ENCODE measurements around the gene EXOC3. TPM values are rescaled to one million over a fixed set of nuclear protein-coding genes. Genes with fewer than 3 reads are reported as not detected.

EXOC3 gene
- total RNA-seq, 1 donor from 2014 or later = 66.4 TPM

DNA sequence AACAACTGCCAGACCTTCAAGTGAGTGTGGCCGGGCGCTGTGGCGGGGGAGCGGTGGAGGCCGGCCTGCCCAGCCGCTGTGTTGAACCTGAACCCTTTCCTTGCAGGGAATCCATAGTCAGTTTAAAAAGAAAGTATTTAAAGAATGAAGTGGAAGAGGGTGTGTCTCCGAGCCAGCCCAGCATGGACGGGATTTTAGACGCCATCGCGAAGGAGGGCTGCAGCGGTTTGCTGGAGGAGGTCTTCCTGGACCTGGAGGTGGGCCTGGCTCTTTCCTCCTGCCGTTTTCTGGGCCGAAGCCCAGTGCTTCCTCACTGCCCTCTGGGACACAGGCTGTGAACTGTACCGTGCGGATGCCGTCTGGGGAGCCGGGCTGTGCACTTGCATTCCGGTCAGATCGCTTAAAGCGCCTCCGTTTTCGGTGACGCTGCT, 19.1 kb downstream of the EXOC3 start:
- Mint-ChIP-seq H3K9me3 (no peaks in the 10 kb centered on the region), H3K4me1 (ENCODE audit: low read depth) (peaks cover 47% of the 10 kb centered on the region), H3K4me3 (ENCODE audit: low read depth) (no peak overlapping the region), H3K27me3 (ENCODE audit: low read depth) (no peaks in the 10 kb centered on the region), H3K27ac (no peak overlapping the region), H3K36me3 (ENCODE audit: low read depth) (peaks cover 86% of the 10 kb centered on the region)
- no peak for DNase-seq (ENCODE audit: low spot score)
- intact Hi-C loops (cut with micrococcal nuclease) = no loop called here

DNA sequence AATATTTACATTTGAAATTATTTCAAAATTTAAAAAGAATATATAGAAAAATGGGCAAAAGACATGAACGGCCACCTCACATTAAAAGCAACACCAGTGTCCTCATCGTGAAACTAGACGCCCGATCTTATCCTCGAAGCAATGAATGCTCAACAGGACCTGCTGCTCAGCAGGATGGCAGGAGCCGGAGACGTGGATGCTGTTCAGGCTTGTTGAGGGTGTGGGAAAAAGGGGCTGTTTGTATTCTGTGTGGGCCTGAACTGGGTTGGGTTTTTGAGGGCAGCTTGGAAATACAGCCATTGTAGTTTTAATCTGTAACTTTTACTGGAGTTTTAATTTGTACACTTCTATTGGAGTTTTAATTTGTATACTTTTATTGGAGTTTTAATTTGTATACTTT, 20.3 kb downstream of the EXOC3 start:
- H3K36me3 Mint-ChIP-seq (ENCODE audit: low read depth) = peaks cover 75% of the 10 kb centered on the region
- H3K27ac Mint-ChIP-seq = peak overlapping the region; percentile 55
- H3K27me3 Mint-ChIP-seq (ENCODE audit: low read depth) = no peaks in the 10 kb centered on the region
- H3K4me1 Mint-ChIP-seq (ENCODE audit: low read depth) = peaks cover 43% of the 10 kb centered on the region
- no peaks in the 10 kb centered on the region for H3K9me3 Mint-ChIP-seq
- H3K4me3 Mint-ChIP-seq (ENCODE audit: low read depth) = no peak overlapping the region
- intact Hi-C loops (cut with micrococcal nuclease) = no loop called here
- DNase-seq (ENCODE audit: low spot score) = no peak

DNA sequence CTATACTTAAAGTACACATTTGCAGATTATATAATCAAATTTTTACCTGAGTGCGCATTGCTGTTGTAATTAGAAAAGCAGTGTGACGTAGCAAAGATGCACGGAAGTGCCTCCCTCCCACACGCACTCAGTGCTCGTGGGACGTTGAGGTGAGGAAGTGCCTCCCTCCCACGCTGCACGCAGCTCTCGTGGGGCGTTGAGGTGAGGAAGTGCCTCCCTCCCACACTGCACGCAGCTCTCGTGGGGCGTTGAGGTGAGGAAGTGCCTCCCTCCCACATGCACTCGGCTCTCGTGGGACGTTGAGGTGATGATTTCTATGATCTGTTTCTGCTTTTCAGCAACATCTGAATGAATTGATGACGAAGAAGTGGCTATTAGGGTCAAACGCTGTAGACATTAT, 21.0 kb downstream of the EXOC3 start:
- Mint-ChIP-seq H3K4me1 (ENCODE audit: low read depth) (peaks cover 36% of the 10 kb centered on the region), H3K4me3 (ENCODE audit: low read depth) (peak overlapping the region; percentile 2), H3K27ac (peak overlapping the region; percentile 69), H3K27me3 (ENCODE audit: low read depth) (no peaks in the 10 kb centered on the region), H3K9me3 (no peaks in the 10 kb centered on the region), H3K36me3 (ENCODE audit: low read depth) (peaks cover 68% of the 10 kb centered on the region)
- DNase-seq (ENCODE audit: low spot score) = peak; percentile 40
- intact Hi-C loops (cut with micrococcal nuclease) = no loop called here

DNA sequence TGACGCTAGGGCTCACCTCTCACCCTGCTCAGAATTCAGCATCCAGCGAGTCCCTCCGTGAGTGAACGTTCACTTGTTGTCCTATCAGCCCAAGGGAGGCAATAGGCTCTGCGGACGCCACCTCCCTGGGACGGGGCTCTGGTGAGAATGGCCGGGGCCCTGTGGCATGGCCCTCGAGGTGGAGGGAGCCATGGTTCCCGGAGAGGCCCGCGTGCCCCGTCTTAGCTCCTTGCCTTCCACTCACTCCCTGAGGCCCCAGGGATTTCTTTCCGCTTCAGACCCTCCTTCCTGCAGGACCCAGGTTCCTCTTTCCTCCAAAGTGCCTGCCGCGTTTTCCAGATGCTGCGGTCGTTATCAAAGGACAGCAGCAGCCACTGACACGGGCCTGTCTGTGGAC, 21.5 kb downstream of the EXOC3 start:
- Mint-ChIP-seq H3K4me1 (ENCODE audit: low read depth) (peaks cover 34% of the 10 kb centered on the region), H3K9me3 (no peaks in the 10 kb centered on the region), H3K4me3 (ENCODE audit: low read depth) (peak overlapping the region; percentile 2), H3K27me3 (ENCODE audit: low read depth) (no peaks in the 10 kb centered on the region), H3K36me3 (ENCODE audit: low read depth) (peaks cover 68% of the 10 kb centered on the region), H3K27ac (peak overlapping the region; percentile 69)
- DNase-seq (ENCODE audit: low spot score) = no peak
- intact Hi-C loops (cut with micrococcal nuclease) = no loop called here

DNA sequence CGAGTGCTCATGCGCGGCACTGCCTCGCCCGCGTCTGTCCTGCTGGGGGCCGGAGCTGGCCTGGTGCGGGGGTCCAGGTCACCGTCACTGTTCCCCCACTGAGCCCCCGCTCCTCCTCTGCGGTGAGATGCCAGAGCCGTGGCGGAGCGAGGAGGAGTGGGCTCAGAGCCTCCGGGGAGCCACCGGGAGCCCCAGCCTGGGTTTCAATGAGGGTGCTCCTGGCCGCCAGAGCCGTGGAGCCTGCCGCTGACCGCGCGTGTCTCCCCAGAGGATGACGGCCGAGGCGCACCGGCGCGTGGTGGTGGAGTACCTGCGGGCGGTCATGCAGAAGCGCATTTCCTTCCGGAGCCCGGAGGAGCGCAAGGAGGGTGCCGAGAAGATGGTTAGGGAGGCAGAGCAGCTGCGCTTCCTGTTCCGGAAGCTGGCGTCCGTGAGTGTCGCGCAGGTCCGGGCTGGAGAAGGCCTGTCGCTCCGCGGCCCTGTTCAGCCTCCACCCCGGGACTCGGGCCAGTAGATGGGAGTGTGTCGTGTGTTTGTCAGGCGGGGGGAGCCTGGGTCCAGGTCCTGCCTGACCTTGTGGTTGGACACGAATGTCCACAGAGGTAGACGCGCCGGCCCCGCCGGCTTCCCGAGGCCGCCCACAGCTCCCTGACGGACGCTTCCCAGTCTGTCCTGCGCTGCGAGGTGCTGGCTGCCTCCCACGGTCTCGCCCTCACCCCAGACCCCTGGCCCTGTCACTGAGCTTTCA, 22.0 kb downstream of the EXOC3 start:
- H3K27ac Mint-ChIP-seq = no peak overlapping the region
- DNase-seq (ENCODE audit: low spot score) = no peak
- no peak overlapping the region for H3K4me3 Mint-ChIP-seq (ENCODE audit: low read depth)
- no peaks in the 10 kb centered on the region for H3K27me3 Mint-ChIP-seq (ENCODE audit: low read depth)
- peaks cover 68% of the 10 kb centered on the region for H3K36me3 Mint-ChIP-seq (ENCODE audit: low read depth)
- H3K9me3 Mint-ChIP-seq = no peaks in the 10 kb centered on the region
- intact Hi-C loops (cut with micrococcal nuclease) = no loop called here
- H3K4me1 Mint-ChIP-seq (ENCODE audit: low read depth) = peaks cover 29% of the 10 kb centered on the region

DNA sequence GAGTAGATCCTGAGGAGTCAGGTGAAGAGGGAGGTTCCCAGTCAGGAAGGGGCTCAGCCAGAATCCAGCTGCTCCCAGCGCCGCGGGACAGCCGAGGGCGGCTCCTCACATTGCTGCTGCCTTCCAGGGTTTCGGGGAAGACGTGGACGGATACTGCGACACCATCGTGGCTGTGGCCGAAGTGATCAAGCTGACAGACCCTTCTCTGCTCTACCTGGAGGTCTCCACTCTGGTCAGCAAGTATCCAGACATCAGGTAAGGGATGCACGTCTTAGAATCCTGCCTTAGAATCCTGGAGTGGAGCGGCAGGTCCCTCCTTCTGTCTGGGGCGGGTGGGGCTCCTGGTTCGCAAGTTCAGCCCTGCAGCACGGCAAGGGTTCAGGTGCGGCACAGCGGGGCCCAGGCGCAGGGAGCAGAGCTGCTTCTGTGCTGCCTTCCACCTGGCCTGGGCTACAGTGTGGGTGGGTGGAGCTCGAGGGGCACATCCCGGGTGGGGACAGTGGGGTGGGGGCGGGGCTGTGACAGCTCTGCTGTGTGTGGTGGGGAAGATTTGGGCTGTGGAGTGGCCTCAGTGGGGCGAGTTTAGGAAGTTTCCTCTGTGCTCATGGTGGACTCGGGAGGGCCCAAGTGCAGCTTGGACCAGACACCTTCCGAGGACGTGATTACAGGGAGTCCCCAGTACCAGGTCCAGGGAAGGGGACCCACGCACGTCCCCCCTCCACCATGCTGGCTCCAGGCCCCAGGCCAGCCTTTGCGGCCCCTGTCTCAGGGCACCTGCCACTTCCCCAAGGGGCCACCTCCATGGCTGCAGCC, 22.8 kb downstream of the EXOC3 start:
- DNase-seq (ENCODE audit: low spot score) = no peak
- Mint-ChIP-seq H3K4me3 (ENCODE audit: low read depth) (no peak overlapping the region), H3K27ac (no peak overlapping the region), H3K36me3 (ENCODE audit: low read depth) (peaks cover 65% of the 10 kb centered on the region), H3K4me1 (ENCODE audit: low read depth) (peaks cover 26% of the 10 kb centered on the region), H3K9me3 (no peaks in the 10 kb centered on the region), H3K27me3 (ENCODE audit: low read depth) (no peaks in the 10 kb centered on the region)
- intact Hi-C loops (cut with micrococcal nuclease) = no loop called here

DNA sequence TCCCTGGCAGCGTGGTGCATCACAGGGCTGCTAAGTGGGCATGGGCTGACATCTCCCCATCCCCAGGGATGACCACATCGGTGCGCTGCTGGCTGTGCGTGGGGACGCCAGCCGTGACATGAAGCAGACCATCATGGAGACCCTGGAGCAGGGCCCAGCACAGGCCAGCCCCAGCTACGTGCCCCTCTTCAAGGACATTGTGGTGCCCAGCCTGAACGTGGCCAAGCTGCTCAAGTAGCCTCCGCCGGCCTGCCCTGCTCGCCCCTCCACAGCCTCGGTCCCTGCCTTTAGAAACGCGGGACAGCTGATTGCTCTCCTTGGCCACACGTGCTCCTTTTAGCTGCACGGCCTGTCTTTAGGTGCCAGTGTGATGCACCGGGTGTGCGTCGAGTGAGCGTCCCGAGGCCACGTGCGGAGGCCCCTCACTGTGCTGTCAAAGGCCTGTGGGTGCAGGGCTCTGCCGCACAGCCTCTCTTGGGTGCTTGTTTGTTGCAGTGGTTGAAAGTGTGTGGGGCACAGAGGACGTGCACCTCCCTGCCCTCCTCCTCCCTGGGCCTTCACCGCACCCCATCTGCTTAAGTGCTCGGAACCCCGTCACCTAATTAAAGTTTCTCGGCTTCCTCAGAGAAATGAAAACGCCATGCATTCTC, 23.8 kb downstream of the EXOC3 start:
- H3K4me3 Mint-ChIP-seq (ENCODE audit: low read depth) = no peak overlapping the region
- no peaks in the 10 kb centered on the region for H3K9me3 Mint-ChIP-seq
- H3K27me3 Mint-ChIP-seq (ENCODE audit: low read depth) = no peaks in the 10 kb centered on the region
- no peak for DNase-seq (ENCODE audit: low spot score)
- intact Hi-C loops (cut with micrococcal nuclease) = no loop called here
- peaks cover 28% of the 10 kb centered on the region for H3K4me1 Mint-ChIP-seq (ENCODE audit: low read depth)
- no peak overlapping the region for H3K27ac Mint-ChIP-seq
- peaks cover 70% of the 10 kb centered on the region for H3K36me3 Mint-ChIP-seq (ENCODE audit: low read depth)

DNA sequence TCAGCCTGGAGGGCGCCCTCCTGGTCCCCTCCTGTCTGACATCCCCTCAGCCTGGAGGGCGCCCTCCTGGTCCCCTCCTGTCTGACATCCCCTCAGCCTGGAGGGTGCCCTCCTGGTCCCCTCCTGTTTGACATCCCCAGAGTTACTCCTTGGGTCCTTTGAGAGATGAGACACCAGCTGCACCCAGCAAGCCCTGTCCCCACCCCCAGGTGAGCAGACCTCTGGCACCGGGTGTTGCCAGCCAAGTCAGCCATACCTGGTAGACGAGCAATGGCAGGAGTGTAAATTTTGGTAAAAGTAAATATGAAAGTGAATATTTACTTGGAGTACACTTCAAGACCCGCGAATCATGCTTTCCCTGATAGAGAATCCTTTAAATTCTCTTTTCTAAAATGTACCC, 25.4 kb downstream of the EXOC3 start:
- DNase-seq (ENCODE audit: low spot score) = no peak
- H3K27ac Mint-ChIP-seq = no peak overlapping the region

DNA sequence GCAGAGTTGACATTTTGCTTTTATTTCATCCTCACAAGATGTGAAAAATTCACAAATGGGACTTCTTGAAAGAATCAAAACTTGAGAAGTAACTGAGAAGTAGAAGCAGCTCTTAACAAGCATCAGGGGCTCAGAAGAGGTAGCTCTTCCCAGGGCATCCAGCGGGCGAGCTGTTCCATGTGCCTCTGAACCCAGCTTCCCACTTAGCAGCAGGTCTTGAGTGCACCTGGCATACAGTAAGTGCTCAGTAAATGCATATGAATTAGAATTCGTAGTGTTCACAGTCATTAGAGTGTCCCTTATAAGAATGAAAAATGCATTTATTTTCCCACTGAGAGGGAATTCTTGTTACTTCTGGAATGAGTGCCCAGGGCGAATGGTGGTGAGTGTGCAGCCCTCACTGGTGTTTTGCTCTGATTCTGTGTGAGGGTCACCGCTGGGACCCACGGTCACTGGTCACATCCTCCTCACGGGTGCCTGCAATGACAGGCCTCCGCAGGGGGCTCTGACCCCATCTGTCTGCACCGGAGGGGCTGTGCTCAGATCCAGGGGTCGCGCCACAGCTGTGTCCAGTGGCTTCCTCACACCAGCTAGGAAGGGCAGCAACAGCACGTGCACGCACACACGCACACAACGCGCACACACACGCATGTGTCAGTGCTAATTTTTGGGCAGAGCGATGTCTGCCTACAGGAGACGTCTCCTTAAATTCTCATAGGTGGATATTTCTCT, 26.9 kb downstream of the EXOC3 start:
- H3K4me3 Mint-ChIP-seq (ENCODE audit: low read depth) = no peak overlapping the region
- peaks cover 43% of the 10 kb centered on the region for H3K36me3 Mint-ChIP-seq (ENCODE audit: low read depth)
- H3K27ac Mint-ChIP-seq = no peak overlapping the region
- peaks cover 2% of the 10 kb centered on the region for H3K27me3 Mint-ChIP-seq (ENCODE audit: low read depth)
- H3K9me3 Mint-ChIP-seq = no peaks in the 10 kb centered on the region
- DNase-seq (ENCODE audit: low spot score) = no peak
- intact Hi-C loops (cut with micrococcal nuclease) = loop anchor here (2.0 to 5.0 kb wide), 2 partner anchors 23 to 142 kb away; partner anchors contain the start of gene CEP72
- peaks cover 19% of the 10 kb centered on the region for H3K4me1 Mint-ChIP-seq (ENCODE audit: low read depth)

More for the DNA sequence above, 25.4 kb downstream of the EXOC3 start:
- no peak overlapping the region for H3K4me3 Mint-ChIP-seq (ENCODE audit: low read depth)
- intact Hi-C loops (cut with micrococcal nuclease) = no loop called here
- no peaks in the 10 kb centered on the region for H3K27me3 Mint-ChIP-seq (ENCODE audit: low read depth)
- peaks cover 24% of the 10 kb centered on the region for H3K4me1 Mint-ChIP-seq (ENCODE audit: low read depth)
- no peaks in the 10 kb centered on the region for H3K9me3 Mint-ChIP-seq
- H3K36me3 Mint-ChIP-seq (ENCODE audit: low read depth) = peaks cover 56% of the 10 kb centered on the region

DNA sequence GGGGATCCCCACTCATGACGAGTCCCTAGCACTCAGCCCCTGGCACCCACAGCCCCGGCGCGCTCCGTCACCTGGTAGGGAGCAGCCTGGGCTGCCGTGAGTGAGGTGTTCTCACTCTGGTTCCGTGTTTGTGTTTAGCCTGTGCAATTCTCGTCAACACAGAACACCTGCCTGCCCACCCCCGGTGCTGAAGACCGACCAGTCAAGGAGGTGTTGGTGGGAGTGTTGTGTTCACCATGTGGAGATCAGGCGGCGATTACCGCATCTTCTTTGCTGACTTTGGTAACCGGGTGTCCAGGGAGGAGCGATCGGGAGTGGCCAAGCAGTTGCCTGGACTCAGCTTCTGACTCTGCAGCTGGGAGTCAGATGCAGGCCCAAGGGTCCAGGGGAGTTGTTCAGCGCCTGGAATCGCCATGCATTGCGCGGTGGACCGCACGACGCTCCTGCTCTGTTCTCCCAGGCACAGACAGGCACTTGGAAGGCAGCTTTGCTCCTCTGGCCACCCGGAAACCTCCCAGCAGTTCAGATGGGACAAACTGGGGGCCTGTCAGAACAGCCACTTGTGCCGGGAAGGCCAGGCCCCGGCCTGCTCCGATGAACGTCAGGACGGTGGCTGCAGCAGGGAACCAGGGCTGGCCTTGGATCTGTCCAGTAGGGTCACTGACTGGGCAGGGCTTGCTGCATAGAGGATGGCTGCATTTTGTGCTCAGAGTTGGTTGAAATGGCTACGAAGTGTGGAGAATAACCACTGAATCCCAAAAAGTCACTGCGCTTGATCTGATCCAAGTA, 28.2 kb downstream of the EXOC3 start:
- Mint-ChIP-seq H3K4me1 (ENCODE audit: low read depth) (peaks cover 19% of the 10 kb centered on the region), H3K27me3 (ENCODE audit: low read depth) (peaks cover 5% of the 10 kb centered on the region), H3K27ac (peak overlapping the region; percentile 74), H3K4me3 (ENCODE audit: low read depth) (peak overlapping the region; percentile 86), H3K9me3 (no peaks in the 10 kb centered on the region), H3K36me3 (ENCODE audit: low read depth) (peaks cover 38% of the 10 kb centered on the region)
- intact Hi-C loops (cut with micrococcal nuclease) = loop anchor here (2.0 to 5.0 kb wide), 2 partner anchors 24 to 141 kb away; partner anchors contain the start of gene CEP72
- DNase-seq (ENCODE audit: low spot score) = no peak

DNA sequence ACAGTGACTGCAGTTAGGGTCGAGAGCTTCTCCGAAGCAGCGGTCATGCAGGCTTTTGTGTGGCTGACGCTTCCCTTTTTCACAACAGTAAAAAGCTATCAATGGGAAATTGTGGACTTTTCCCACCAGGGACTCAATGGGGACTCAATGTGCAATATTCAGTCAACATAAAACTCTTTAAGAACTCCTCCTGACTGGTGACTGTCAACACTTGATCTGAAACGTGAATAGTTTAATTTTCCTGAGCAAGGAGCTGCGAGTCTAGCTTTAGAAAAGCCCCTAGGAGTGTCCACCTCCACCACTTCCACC, 28.7 kb downstream of the EXOC3 start:
- H3K4me1 Mint-ChIP-seq (ENCODE audit: low read depth) = peaks cover 19% of the 10 kb centered on the region
- no peaks in the 10 kb centered on the region for H3K9me3 Mint-ChIP-seq
- H3K4me3 Mint-ChIP-seq (ENCODE audit: low read depth) = peak overlapping the region; percentile 86
- intact Hi-C loops (cut with micrococcal nuclease) = loop anchor here (2.0 to 5.0 kb wide), 2 partner anchors 25 to 141 kb away; partner anchors contain the start of gene CEP72
- peaks cover 5% of the 10 kb centered on the region for H3K27me3 Mint-ChIP-seq (ENCODE audit: low read depth)
- DNase-seq (ENCODE audit: low spot score) = no peak
- peak overlapping the region; percentile 74 for H3K27ac Mint-ChIP-seq
- peaks cover 32% of the 10 kb centered on the region for H3K36me3 Mint-ChIP-seq (ENCODE audit: low read depth)
